ENCODE measurements around the gene CTPS2. TPM values are rescaled to one million over a fixed set of nuclear protein-coding genes. Genes with fewer than 3 reads are reported as not detected.

CTPS2 gene
- total RNA-seq, 4 donors from 2014 or later, result 5.2 to 24.5 (median 15.1) TPM

DNA sequence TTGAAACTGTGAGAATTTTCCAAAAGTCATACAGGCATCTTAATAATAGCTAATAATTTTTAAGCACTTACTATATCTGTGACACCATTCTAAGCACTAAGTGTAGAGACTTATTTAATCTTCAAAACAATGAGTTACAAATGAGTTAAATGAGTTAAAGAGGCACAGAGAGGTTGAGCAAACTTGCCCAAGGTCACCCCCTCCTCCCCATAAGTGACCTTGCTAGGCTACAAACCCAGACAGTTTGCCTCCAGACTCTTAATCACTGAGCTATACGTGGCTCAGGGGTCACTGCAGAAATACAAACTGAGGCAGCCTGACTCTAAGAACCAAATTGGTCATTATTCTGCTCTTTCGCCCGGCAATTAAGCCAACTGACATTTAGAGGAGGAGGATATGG lies 15.5 kb downstream of the CTPS2 start:
- no peaks in the 10 kb centered on the region for H3K36me3 ChIP-seq
- WGBS, 2 donors (ENCODE audit: low coverage in 1 of 2), result 63% methylated on average over 3 of the region's 3 CpGs; no CpG with 5 or more reads in 1 of the 2 donors
- H3K4me3 ChIP-seq, result no peak overlapping the region
- H3K27ac ChIP-seq, result no peak overlapping the region
- no peak for DNase-seq
- intact Hi-C loops (cut with DNase I; ENCODE audit: low total_unique reads) (no loop called here), in situ Hi-C loops (cut with MboI; ENCODE audit: low pct_ligation_motif_present in 1 of 4, low pct_unique_long_range_greater_than_20kb in 1 of 4, low sequenced_read_pairs in 3 of 4) (loop anchor here in 3 of 4 donors (25.0 kb wide), 2 partner anchors 260 to 1010 kb away; no protein-coding TSS in a partner anchor)
- H3K27me3 ChIP-seq, result no peaks in the 10 kb centered on the region
- TF ChIP-seq POLR2AphosphoS5 (IDR thresholded peaks at IDR 0.05), result no peak
- TF ChIP-seq, protein P1, sequence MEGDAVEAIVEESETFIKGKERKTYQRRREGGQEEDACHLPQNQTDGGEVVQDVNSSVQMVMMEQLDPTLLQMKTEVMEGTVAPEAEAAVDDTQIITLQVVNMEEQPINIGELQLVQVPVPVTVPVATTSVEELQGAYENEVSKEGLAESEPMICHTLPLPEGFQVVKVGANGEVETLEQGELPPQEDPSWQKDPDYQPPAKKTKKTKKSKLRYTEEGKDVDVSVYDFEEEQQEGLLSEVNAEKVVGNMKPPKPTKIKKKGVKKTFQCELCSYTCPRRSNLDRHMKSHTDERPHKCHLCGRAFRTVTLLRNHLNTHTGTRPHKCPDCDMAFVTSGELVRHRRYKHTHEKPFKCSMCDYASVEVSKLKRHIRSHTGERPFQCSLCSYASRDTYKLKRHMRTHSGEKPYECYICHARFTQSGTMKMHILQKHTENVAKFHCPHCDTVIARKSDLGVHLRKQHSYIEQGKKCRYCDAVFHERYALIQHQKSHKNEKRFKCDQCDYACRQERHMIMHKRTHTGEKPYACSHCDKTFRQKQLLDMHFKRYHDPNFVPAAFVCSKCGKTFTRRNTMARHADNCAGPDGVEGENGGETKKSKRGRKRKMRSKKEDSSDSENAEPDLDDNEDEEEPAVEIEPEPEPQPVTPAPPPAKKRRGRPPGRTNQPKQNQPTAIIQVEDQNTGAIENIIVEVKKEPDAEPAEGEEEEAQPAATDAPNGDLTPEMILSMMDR (IDR thresholded peaks at IDR 0.05), result no peak
- TF ChIP-seq EP300 (IDR thresholded peaks at IDR 0.05; ENCODE audit: low read depth), result no peak
- TF ChIP-seq POLR2A (IDR thresholded peaks at IDR 0.05), result no peak
- no peaks in the 10 kb centered on the region for H3K9me3 ChIP-seq
- H3K4me1 ChIP-seq, result no peaks in the 10 kb centered on the region

DNA sequence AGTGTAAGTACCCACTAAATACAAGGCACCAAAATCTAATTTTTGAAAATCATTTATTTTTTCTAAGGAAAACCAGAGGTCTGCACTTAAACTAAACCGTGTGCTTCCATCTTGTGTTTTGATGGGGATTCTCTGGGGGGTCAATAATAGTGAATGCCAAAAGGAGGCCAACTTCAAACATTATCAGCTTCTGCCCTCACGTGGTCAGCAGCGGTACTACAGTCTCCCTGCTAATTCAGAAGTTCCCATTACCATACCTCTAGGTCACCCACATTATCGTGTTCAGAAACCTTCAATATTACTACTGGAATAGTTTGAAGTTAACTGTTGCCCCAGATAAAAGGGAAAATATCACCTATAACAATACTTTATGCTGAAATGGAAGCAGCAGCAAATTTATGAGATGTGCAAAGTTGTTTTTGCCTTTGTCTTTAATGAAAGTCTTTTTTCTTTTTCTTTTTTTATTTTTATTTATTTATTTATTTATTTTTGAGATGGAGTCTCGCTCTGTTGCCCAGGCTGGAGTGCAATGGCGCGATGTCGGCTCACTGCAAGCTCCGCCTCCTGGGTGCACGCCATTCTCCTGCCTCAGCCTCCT lies 17.3 kb downstream of the CTPS2 start:
- H3K27ac ChIP-seq, result no peak overlapping the region
- H3K27me3 ChIP-seq, result no peaks in the 10 kb centered on the region
- in situ Hi-C loops (cut with MboI; ENCODE audit: low pct_ligation_motif_present in 1 of 4, low pct_unique_long_range_greater_than_20kb in 1 of 4, low sequenced_read_pairs in 3 of 4) (loop anchor here in 3 of 4 donors (25.0 kb wide), 2 partner anchors 258 to 1008 kb away; no protein-coding TSS in a partner anchor), intact Hi-C loops (cut with DNase I; ENCODE audit: low total_unique reads) (no loop called here)
- H3K9me3 ChIP-seq, result no peaks in the 10 kb centered on the region
- TF ChIP-seq, protein P1 (IDR thresholded peaks at IDR 0.05), result peak; percentile 66 to 90 (median 72)
- no peak for TF ChIP-seq POLR2AphosphoS5 (IDR thresholded peaks at IDR 0.05)
- no peaks in the 10 kb centered on the region for H3K36me3 ChIP-seq
- DNase-seq, result peak; percentile 65
- H3K4me3 ChIP-seq, result no peak overlapping the region
- no peaks in the 10 kb centered on the region for H3K4me1 ChIP-seq
- WGBS, 2 donors (ENCODE audit: low coverage in 1 of 2), result 20 to 47% methylated on average over 5 to 10 of the region's 10 CpGs

DNA sequence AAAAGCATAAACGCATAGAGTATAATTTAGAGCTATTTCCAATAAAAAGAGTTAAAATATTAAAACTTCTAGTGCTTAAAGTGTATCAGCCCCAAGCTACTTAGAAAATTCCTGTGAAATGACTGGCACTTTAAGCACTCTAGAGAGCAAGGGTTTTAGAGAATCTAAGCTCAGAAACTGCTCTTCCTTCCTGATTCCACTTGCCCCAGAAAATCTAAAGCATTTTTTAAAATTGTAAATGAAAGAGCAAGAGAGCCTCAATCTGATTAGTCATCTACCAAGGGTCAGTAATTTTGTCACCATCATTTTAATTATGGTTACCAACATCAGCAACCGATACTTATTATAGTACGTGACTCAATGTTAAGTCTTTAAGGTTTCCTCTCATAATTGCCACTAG lies 25.0 kb downstream of the CTPS2 start:
- Histone ChIP-seq H3K4me1 (no peaks in the 10 kb centered on the region), H3K9me3 (no peaks in the 10 kb centered on the region), H3K27me3 (no peaks in the 10 kb centered on the region), H3K27ac (no peak overlapping the region), H3K4me3 (no peak overlapping the region), H3K36me3 (no peaks in the 10 kb centered on the region)
- WGBS, 2 donors (ENCODE audit: low coverage in 1 of 2), result 92% methylated on average over 3 of the region's 3 CpGs; no CpG with 5 or more reads in 1 of the 2 donors
- TF ChIP-seq POLR2AphosphoS5 (IDR thresholded peaks at IDR 0.05), result no peak
- no peak for TF ChIP-seq POLR2A (IDR thresholded peaks at IDR 0.05)
- no peak for DNase-seq
- in situ Hi-C loops (cut with MboI; ENCODE audit: low pct_ligation_motif_present in 1 of 4, low pct_unique_long_range_greater_than_20kb in 1 of 4, low sequenced_read_pairs in 3 of 4), result loop anchor here in 3 of 4 donors (25.0 kb wide), 2 partner anchors 250 to 1000 kb away; no protein-coding TSS in a partner anchor
- intact Hi-C loops (cut with DNase I; ENCODE audit: low total_unique reads), result no loop called here

DNA sequence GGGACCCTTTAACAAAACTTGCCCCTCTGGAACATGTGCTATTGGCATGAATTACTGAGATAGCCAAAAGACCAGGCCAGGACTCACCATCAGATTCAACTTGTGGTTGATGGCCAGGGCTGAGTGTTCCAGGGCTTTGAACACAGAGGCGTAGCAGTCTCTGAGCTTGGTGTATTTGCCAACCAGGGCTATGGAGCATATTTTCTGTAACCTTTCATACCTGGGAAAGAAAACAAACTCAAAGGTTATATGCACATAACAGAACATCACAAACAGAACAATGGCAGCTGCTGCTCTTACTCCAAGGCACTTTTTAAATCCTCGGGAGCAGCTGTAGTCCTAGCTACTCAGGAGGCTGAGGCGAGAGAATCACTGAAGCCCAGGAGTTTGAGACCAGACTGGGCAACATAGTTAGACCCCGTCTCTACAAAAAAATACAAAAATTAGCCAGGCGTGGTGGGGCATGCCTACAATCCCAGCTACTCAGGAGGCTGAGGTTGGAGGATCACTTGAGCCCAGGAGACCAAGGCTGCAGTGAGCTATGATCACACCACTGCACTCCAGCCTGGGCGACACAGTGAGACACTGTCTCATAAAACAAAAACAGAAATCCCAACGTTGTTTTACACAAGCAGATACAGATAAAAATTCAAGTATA lies 29.3 kb downstream of the CTPS2 start:
- intact Hi-C loops (cut with DNase I; ENCODE audit: low total_unique reads), result no loop called here
- H3K36me3 ChIP-seq, result no peaks in the 10 kb centered on the region
- no peaks in the 10 kb centered on the region for H3K4me1 ChIP-seq
- in situ Hi-C loops (cut with MboI; ENCODE audit: low pct_ligation_motif_present in 1 of 4, low pct_unique_long_range_greater_than_20kb in 1 of 4, low sequenced_read_pairs in 3 of 4), result loop anchor here in 3 of 4 donors (25.0 kb wide), 2 partner anchors 246 to 996 kb away; no protein-coding TSS in a partner anchor
- TF ChIP-seq, protein P1 (IDR thresholded peaks at IDR 0.05), result no peak
- no peak for TF ChIP-seq POLR2AphosphoS5 (IDR thresholded peaks at IDR 0.05)
- TF ChIP-seq EP300 (IDR thresholded peaks at IDR 0.05; ENCODE audit: low read depth), result no peak
- TF ChIP-seq POLR2A (IDR thresholded peaks at IDR 0.05), result no peak
- WGBS, 2 donors (ENCODE audit: low coverage in 1 of 2), result 79 to 100% methylated on average over 1 to 7 of the region's 7 CpGs
- no peak for DNase-seq
- no peak overlapping the region for H3K4me3 ChIP-seq
- no peaks in the 10 kb centered on the region for H3K27me3 ChIP-seq
- no peak overlapping the region for H3K27ac ChIP-seq
- no peaks in the 10 kb centered on the region for H3K9me3 ChIP-seq
